Measurements from ENCODE around the gene OPHN1. TPM values are rescaled to one million over a fixed set of nuclear protein-coding genes. Genes with fewer than 3 reads are reported as not detected.
"Not testable (repeated sequence)": the region's sequence is repeated elsewhere in the genome, so short reads cannot be mapped to it uniquely, and the experiment has no call there.

Gene OPHN1
- total and polyA plus RNA-seq, 7 donors = 0.47 to 3.7 (median 2.4) TPM

GRCh38 chrX:68387776-68388175 is 45.5 kb downstream of the OPHN1 start:
- TF ChIP-seq CTCF (IDR thresholded peaks at IDR 0.05) = no peak
- Histone ChIP-seq H3K36me3 (ENCODE audit: insufficient read depth in 1 of 2, low read depth in 1 of 2) (no peaks in the 10 kb centered on the region), H3K4me1 (no peaks in the 10 kb centered on the region), H3K9me3 (no peaks in the 10 kb centered on the region), H3K27ac (no peak overlapping the region), H3K27me3 (ENCODE audit: insufficient read depth in 3 of 3, low read length in 2 of 3) (peaks cover 0 to 10% (median 0%) of the 10 kb centered on the region in 3 donors), H3K4me3 (no peak overlapping the region)
- ATAC-seq = no peak
- no peak for DNase-seq
- 74 to 92% (median 86%) methylated on average over 3 of the region's 3 CpGs for WGBS, 3 donors
- intact Hi-C loops (cut with DNase I) = loop anchor here in 1 of 2 donors (10.0 kb wide), 1 partner anchor 657 kb away; no protein-coding TSS in a partner anchor

- Histone ChIP-seq H3K9me3 (no peaks in the 10 kb centered on the region), H3K27ac (no peak overlapping the region), H3K27me3 (ENCODE audit: insufficient read depth in 3 of 3, low read length in 2 of 3) (peaks cover 0 to 16% (median 0%) of the 10 kb centered on the region in 3 donors), H3K36me3 (ENCODE audit: insufficient read depth in 1 of 2, low read depth in 1 of 2) (no peaks in the 10 kb centered on the region), H3K4me3 (no peak overlapping the region), H3K4me1 (no peaks in the 10 kb centered on the region)
- WGBS, 3 donors = 44 to 71% (median 46%) methylated on average over 4 to 5 of the region's 5 CpGs
- TF ChIP-seq CTCF (IDR thresholded peaks at IDR 0.05) = no peak
- no peak for DNase-seq
- intact Hi-C loops (cut with DNase I) = loop anchor here in 1 of 2 donors (10.0 kb wide), 1 partner anchor 661 kb away; no protein-coding TSS in a partner anchor
- no peak for ATAC-seq
Measured at GRCh38 chrX:68383540-68383939, 49.8 kb downstream of the OPHN1 start.

GRCh38 chrX:68377579-68377978 is 55.7 kb downstream of the OPHN1 start:
- H3K4me1 ChIP-seq; ATAC-seq; H3K9me3 ChIP-seq; H3K27me3 ChIP-seq (ENCODE audit: insufficient read depth in 3 of 3, low read length in 2 of 3); H3K27ac ChIP-seq; H3K4me3 ChIP-seq; H3K36me3 ChIP-seq (ENCODE audit: insufficient read depth in 1 of 2, low read depth in 1 of 2); intact Hi-C loops (cut with DNase I); DNase-seq: not testable (repeated sequence)
- 96 to 99% (median 96%) methylated on average over 5 of the region's 5 CpGs for WGBS, 3 donors

DNA sequence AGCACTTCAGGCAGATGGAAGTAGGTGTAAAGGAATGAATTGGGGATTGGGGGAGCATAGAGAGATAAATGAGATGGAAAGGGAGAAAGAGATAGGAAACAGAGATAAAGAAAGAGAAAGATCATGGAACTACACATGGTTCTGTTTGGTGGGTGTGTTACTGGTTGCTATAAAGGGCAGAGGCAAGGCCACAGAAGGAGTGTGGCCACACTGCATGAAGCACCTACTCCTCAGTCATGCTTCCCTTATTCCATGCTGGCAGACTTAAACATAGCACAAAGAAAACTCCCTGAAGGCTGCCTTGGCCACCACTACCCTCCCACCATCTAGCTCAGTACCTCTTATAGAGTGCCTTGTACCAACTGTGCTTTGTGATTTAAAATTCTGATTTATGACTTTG is 56.9 kb downstream of the OPHN1 start:
- TF ChIP-seq CTCF (IDR thresholded peaks at IDR 0.05) = no peak
- ATAC-seq (no peak), DNase-seq (no peak)
- Histone ChIP-seq H3K9me3 (no peaks in the 10 kb centered on the region), H3K36me3 (ENCODE audit: insufficient read depth in 1 of 2, low read depth in 1 of 2) (no peaks in the 10 kb centered on the region), H3K4me3 (no peak overlapping the region), H3K27ac (no peak overlapping the region), H3K27me3 (ENCODE audit: insufficient read depth in 3 of 3, low read length in 2 of 3) (peaks cover 0 to under 1% (median 0%) of the 10 kb centered on the region in 3 donors), H3K4me1 (no peaks in the 10 kb centered on the region)
- intact Hi-C loops (cut with DNase I) = no loop called here

DNA sequence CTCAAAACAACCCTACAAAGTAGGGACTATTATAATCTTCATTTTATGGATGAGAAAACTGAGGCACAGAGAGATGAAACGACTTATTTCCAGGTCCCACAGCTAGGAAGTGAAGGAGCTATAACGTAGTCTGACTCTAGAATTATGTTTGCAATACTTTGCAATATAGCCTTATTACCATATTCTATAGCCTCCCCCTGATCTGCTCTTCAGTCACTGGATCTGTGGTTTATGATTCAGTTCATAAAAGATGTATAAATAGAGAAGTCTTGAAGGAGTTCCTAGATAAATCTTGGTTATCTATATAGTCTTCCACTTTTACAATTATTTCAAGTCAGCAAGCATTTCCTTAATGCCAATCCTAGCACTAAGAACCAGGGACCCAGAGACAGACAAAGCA is 57.5 kb downstream of the OPHN1 start:
- intact Hi-C loops (cut with DNase I) = no loop called here
- H3K4me3 ChIP-seq = no peak overlapping the region
- no peaks in the 10 kb centered on the region for H3K27me3 ChIP-seq (ENCODE audit: insufficient read depth in 3 of 3, low read length in 2 of 3)
- no peaks in the 10 kb centered on the region for H3K4me1 ChIP-seq
- no peaks in the 10 kb centered on the region for H3K9me3 ChIP-seq
- 58 to 94% (median 92%) methylated on average over 2 of the region's 2 CpGs for WGBS, 3 donors
- no peaks in the 10 kb centered on the region for H3K36me3 ChIP-seq (ENCODE audit: insufficient read depth in 1 of 2, low read depth in 1 of 2)
- ATAC-seq = no peak
- no peak for TF ChIP-seq CTCF (IDR thresholded peaks at IDR 0.05)
- no peak for DNase-seq
- H3K27ac ChIP-seq = no peak overlapping the region

Data from psoas muscle (tissue), 8 donors.